Trophoblast cell (in vitro differentiated cells and primary cell): Measurements from ENCODE around the gene IFNA13.

Experiments used
- DNase-seq, 2 donors: peaks; one replicate each; pipeline ENCODE4 v3.0.0-alpha.2; 2016
- H2AFZ ChIP-seq: 2 replicates; pipeline ENCODE4 v1.6.1; 2013; ENCODE audit warnings: low read length, moderate library complexity, mild to moderate bottlenecking; ENCODE audit not compliant: insufficient read depth, poor library complexity
- H2AK5ac ChIP-seq: 2 replicates; pipeline ENCODE4 v1.6.1; 2013; ENCODE audit warnings: mild to moderate bottlenecking, low read length
- H2BK120ac ChIP-seq: 2 replicates; pipeline ENCODE4 v1.6.1; 2013; ENCODE audit warnings: low read length, mild to moderate bottlenecking, moderate library complexity; ENCODE audit not compliant: insufficient read depth, poor library complexity
- H2BK12ac ChIP-seq: 2 replicates; pipeline ENCODE4 v1.6.1; 2013; ENCODE audit warnings: mild to moderate bottlenecking, low read length, moderate library complexity
- H2BK5ac ChIP-seq: 2 replicates; pipeline ENCODE4 v1.6.1; 2013; ENCODE audit warnings: low read length, low read depth, moderate library complexity, mild to moderate bottlenecking; ENCODE audit not compliant: poor library complexity
- H3K14ac ChIP-seq: 2 replicates; pipeline ENCODE4 v1.6.1; 2013; ENCODE audit warnings: mild to moderate bottlenecking, low read length
- H3K18ac ChIP-seq: 2 replicates; pipeline ENCODE4 v1.6.1; 2013; ENCODE audit warnings: mild to moderate bottlenecking, low read length
- H3K23ac ChIP-seq: 2 replicates; pipeline ENCODE4 v1.6.1; 2013; ENCODE audit warnings: low read length
- H3K27ac ChIP-seq: 2 replicates; pipeline ENCODE4 v1.5.1; 2013; ENCODE audit warnings: low read depth, mild to moderate bottlenecking, inconsistent platforms, low read length, moderate library complexity
- H3K27me3 ChIP-seq: 2 replicates; pipeline ENCODE4 v1.6.1; 2013; ENCODE audit warnings: inconsistent platforms, mild to moderate bottlenecking, low read length, moderate library complexity; ENCODE audit not compliant: insufficient read depth
- H3K36me3 ChIP-seq, 2 experiments: 1 replicate in 1 of 2; 2 replicates in 1 of 2; pipeline ENCODE4 v1.6.1; 2013; ENCODE audit warnings: low read length in 2 of 2, mild to moderate bottlenecking in 2 of 2, moderate library complexity in 1 of 2; ENCODE audit not compliant: insufficient read depth in 2 of 2, control insufficient read depth in 1 of 2
- H3K4ac ChIP-seq: 2 replicates; pipeline ENCODE4 v1.6.1; 2013; ENCODE audit warnings: low read depth, mild to moderate bottlenecking, low read length, moderate library complexity
- H3K4me1 ChIP-seq, 2 experiments: 1 replicate in 1 of 2; 2 replicates in 1 of 2; pipeline ENCODE4 v1.6.1; 2013; ENCODE audit warnings: low read length in 2 of 2, mild to moderate bottlenecking in 2 of 2, moderate library complexity in 1 of 2; ENCODE audit not compliant: insufficient read depth in 2 of 2, control insufficient read depth in 1 of 2
- H3K4me2 ChIP-seq: 2 replicates; pipeline ENCODE4 v1.6.1; 2013; ENCODE audit warnings: inconsistent platforms, mild to moderate bottlenecking, low read length, moderate library complexity
- H3K4me3 ChIP-seq: 2 replicates; pipeline ENCODE4 v1.5.1; 2013; ENCODE audit warnings: mild to moderate bottlenecking, low read depth, low read length, inconsistent platforms
- H3K79me1 ChIP-seq: one replicate; pipeline ENCODE4 v1.6.1; 2013; ENCODE audit warnings: low read length
- H3K79me2 ChIP-seq: 2 replicates; pipeline ENCODE4 v1.6.1; 2013; ENCODE audit warnings: low read length, mild to moderate bottlenecking; ENCODE audit not compliant: control insufficient read depth, insufficient read depth, poor library complexity
- H3K9ac ChIP-seq: 2 replicates; pipeline ENCODE4 v1.6.1; 2013; ENCODE audit warnings: mild to moderate bottlenecking, low read length
- H3K9me3 ChIP-seq: 2 replicates; pipeline ENCODE4 v1.6.1; 2013; ENCODE audit warnings: low read depth, mild to moderate bottlenecking, control low read depth, inconsistent platforms, low read length; ENCODE audit not compliant: insufficient read depth
- H4K12ac ChIP-seq: 2 replicates; pipeline ENCODE4 v1.6.1; 2013; ENCODE audit warnings: low read depth, mild to moderate bottlenecking, low read length, moderate library complexity
- H4K8ac ChIP-seq: 2 replicates; pipeline ENCODE4 v1.6.1; 2013; ENCODE audit warnings: low read depth, mild to moderate bottlenecking, low read length, moderate library complexity
- H4K91ac ChIP-seq: one replicate; pipeline ENCODE4 v1.6.1; 2013; ENCODE audit warnings: low read depth, mild to moderate bottlenecking, low read length, moderate library complexity
- WGBS: extraction: QIAGEN DNeasy Blood & Tissue Kit; methylation state at CpG from one replicate; pipeline ENCODE4 v1.1.7; 2013; ENCODE audit warnings: missing lambda C conversion rate; ENCODE audit not compliant: insufficient read length, insufficient coverage; ENCODE audit errors: extremely low coverage; 5-methylcytosine and 5-hydroxymethylcytosine counted together

The IFNA13 gene

GRCh38 chr9:21392270-21392669 is 24.4 kb upstream of the IFNA13 start:
- Histone ChIP-seq H3K79me2 (no peaks in the 10 kb centered on the region), H4K91ac (no peak overlapping the region), H3K4me2 (no peak overlapping the region), H3K27ac (no peak overlapping the region), H3K18ac (no peak overlapping the region), H3K27me3 (no peaks in the 10 kb centered on the region), H3K14ac (no peak overlapping the region), H2BK120ac (no peak overlapping the region), H3K4me1 (no peaks in the 10 kb centered on the region), H2AFZ (no peak overlapping the region), H3K36me3 (no peaks in the 10 kb centered on the region), H3K4ac (no peak overlapping the region), H3K79me1 (no peaks in the 10 kb centered on the region), H3K23ac (no peak overlapping the region), H2AK5ac (no peak overlapping the region), H4K12ac (no peak overlapping the region), H4K8ac (no peak overlapping the region), H3K9ac (no peak overlapping the region), H2BK12ac (no peak overlapping the region), H2BK5ac (no peak overlapping the region), H3K9me3 (no peaks in the 10 kb centered on the region), H3K4me3 (no peak overlapping the region)
- no CpG with 5 or more reads among the region's 6 CpGs for WGBS
- peak; percentile 15 to 65 for DNase-seq

- H3K14ac ChIP-seq: no peak within 1 kb of the TSS
These were observed 17.3 kb upstream of the IFNA13 start, which contains the start of gene IFNA2 for GRCh38 chr9:21385131-21385670. Gene IFNA2 (minus strand): TSS chr9:21385398. CDS start chr9:21385329, 69 bp downstream.

GRCh38 chr9:21383627-21384026 is 15.8 kb upstream of the IFNA13 start:
- H4K8ac ChIP-seq: no peak overlapping the region
- no peak overlapping the region for H2BK12ac ChIP-seq
- H3K27ac ChIP-seq: no peak overlapping the region
- no peak overlapping the region for H3K18ac ChIP-seq
- H2AFZ ChIP-seq: no peak overlapping the region
- no peaks in the 10 kb centered on the region for H3K36me3 ChIP-seq
- H3K79me1 ChIP-seq: no peaks in the 10 kb centered on the region
- H3K9me3 ChIP-seq: no peaks in the 10 kb centered on the region
- H2BK5ac ChIP-seq: no peak overlapping the region
- H3K4me1 ChIP-seq: no peaks in the 10 kb centered on the region
- H3K4ac ChIP-seq: no peak overlapping the region
- H3K27me3 ChIP-seq: no peaks in the 10 kb centered on the region
- WGBS: no CpG with 5 or more reads among the region's 4 CpGs
- H2BK120ac ChIP-seq: no peak overlapping the region
- H4K91ac ChIP-seq: no peak overlapping the region
- no peaks in the 10 kb centered on the region for H3K79me2 ChIP-seq
- no peak overlapping the region for H3K4me2 ChIP-seq
- H3K23ac ChIP-seq: no peak overlapping the region
- H2AK5ac ChIP-seq: no peak overlapping the region
- H3K4me3 ChIP-seq: no peak overlapping the region
- H4K12ac ChIP-seq: no peak overlapping the region
- H3K9ac ChIP-seq: peak overlapping the region; percentile 26
- no peak overlapping the region for H3K14ac ChIP-seq
- no peak for DNase-seq

More at GRCh38 chr9:21385131-21385670, 17.3 kb upstream of the IFNA13 start, which contains the start of gene IFNA2:
- no peak for DNase-seq
- Histone ChIP-seq H4K91ac (no peak within 1 kb of the TSS), H3K4me2 (no peak within 1 kb of the TSS), H3K23ac (no peak within 1 kb of the TSS), H3K4me1 (no peaks in the 10 kb centered on the region), H3K9ac (no peak within 1 kb of the TSS), H3K27me3 (no peaks in the 10 kb centered on the region), H3K36me3 (no peaks in the 10 kb centered on the region), H4K8ac (no peak within 1 kb of the TSS), H2AFZ (no peak within 1 kb of the TSS), H2BK12ac (no peak within 1 kb of the TSS), H3K79me1 (no peaks in the 10 kb centered on the region), H2BK120ac (no peak within 1 kb of the TSS), H4K12ac (no peak within 1 kb of the TSS), H3K9me3 (no peaks in the 10 kb centered on the region), H3K18ac (no peak within 1 kb of the TSS), H2AK5ac (no peak within 1 kb of the TSS), H3K27ac (no peak within 1 kb of the TSS), H3K79me2 (no peaks in the 10 kb centered on the region), H2BK5ac (no peak within 1 kb of the TSS), H3K4ac (no peak within 1 kb of the TSS), H3K4me3 (no peak within 1 kb of the TSS)
- WGBS: no CpG with 5 or more reads among the region's 1 CpG

- Histone ChIP-seq H3K23ac (no peak overlapping the region), H3K36me3 (no peaks in the 10 kb centered on the region), H3K27ac (no peak overlapping the region), H3K9me3 (no peaks in the 10 kb centered on the region), H3K4me2 (no peak overlapping the region), H2BK12ac (no peak overlapping the region), H3K79me2 (no peaks in the 10 kb centered on the region), H4K91ac (no peak overlapping the region), H3K27me3 (no peaks in the 10 kb centered on the region), H3K9ac (no peak overlapping the region), H4K12ac (no peak overlapping the region), H4K8ac (no peak overlapping the region), H2BK120ac (no peak overlapping the region), H3K18ac (no peak overlapping the region), H2AFZ (no peak overlapping the region), H3K79me1 (no peaks in the 10 kb centered on the region), H2BK5ac (no peak overlapping the region), H3K4ac (no peak overlapping the region), H3K4me1 (no peaks in the 10 kb centered on the region), H2AK5ac (no peak overlapping the region), H3K14ac (no peak overlapping the region), H3K4me3 (no peak overlapping the region)
- no CpG with 5 or more reads among the region's 5 CpGs for WGBS
- peak; percentile 26 to 46 for DNase-seq
These were observed 13.8 kb upstream of the IFNA13 start for GRCh38 chr9:21381448-21382339.
